GM19043 (cell line): Measurements from ENCODE around the gene MGLL.

Source experiments
- ATAC-seq: cut with Tn5 transposase; IDR thresholded peaks from one replicate; pipeline ENCODE4 v1.9.1; 2021; ENCODE audit warnings: low read depth; ENCODE audit not compliant: unreplicated experiment

The MGLL gene

DNA sequence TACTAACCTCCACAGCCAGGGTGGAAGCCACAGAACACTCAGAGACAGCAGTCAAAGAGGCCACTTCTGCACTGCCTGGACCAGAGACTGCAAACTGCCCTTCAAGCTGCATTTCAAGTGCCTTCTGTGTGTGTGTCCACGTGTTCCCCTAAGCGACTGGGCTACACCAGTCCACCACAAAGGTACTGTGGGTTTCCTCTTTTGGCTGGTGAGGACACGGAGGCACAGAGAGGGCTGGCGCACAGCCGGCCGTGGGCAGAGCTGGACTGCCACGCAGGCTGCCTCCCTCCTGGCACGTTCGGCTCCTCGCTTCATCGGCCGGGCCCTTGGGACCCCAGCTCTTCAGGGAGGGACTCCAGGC, 60.9 kb downstream of the MGLL start:
- no peak for ATAC-seq

DNA sequence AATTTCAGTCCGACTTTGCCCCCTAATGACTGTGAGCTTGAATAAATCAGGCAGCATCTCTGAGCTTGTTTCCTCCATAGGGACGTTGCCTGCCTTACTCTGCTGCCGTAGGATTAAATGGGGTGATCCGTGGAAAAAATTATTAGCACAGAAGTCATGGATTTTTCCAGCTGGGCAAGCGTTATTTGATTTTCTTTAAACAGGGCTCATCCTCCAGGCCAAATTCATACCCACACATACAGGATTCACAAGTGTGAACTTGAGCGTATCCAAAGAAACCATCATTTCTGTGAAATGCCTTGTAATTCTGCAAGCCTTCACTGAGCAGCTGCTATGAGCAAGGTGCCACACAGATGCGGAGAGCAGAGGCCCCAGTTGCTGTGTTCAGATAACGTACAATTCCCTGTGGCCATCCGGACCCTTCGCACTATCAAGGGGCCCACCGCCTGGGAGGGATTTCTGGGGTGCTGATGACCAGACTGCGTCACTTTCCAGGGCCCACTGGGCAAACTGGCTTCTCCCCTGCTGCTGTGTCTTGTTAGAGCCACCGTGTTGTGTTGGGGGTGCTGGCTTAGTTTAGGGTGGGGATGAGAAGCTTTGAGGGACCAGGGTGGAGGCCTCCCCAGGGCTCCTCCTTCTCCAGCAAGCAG, 61.4 kb downstream of the MGLL start:
- ATAC-seq, result no peak

GRCh38 chr3:127760361-127760760, 62.0 kb downstream of the MGLL start:
- ATAC-seq, result no peak

GRCh38 chr3:127759826-127760225, 62.5 kb downstream of the MGLL start:
- no peak for ATAC-seq

GRCh38 chr3:127758013-127758412, 64.3 kb downstream of the MGLL start:
- ATAC-seq, result no peak

GRCh38 chr3:127755305-127755681, 67.0 kb downstream of the MGLL start:
- ATAC-seq, result no peak

GRCh38 chr3:127754411-127755304, 67.7 kb downstream of the MGLL start:
- no peak for ATAC-seq

- no peak for ATAC-seq
These were observed 68.4 kb downstream of the MGLL start for GRCh38 chr3:127753898-127754410.

DNA sequence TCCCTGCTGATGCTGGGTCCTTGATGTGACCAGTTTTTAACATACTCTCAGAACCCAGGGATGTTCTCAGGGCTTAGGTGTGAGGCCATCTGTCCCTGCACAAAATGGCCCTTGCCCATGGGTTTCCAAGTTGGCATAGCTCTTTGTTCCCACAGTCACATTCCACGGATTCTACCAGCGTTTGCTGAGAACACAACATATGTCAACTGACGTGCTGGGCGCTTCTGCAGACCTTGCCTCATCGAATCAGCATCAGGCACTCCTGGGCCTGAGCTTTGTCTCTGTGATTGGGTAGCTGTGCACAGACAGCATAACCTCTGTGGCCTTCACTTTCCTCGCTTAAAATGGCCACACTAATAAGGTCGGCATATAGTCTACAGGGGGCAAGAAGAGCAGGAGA, 69.0 kb downstream of the MGLL start:
- ATAC-seq, result no peak

- no peak for ATAC-seq
These were observed 70.5 kb downstream of the MGLL start for GRCh38 chr3:127751782-127752181.

DNA sequence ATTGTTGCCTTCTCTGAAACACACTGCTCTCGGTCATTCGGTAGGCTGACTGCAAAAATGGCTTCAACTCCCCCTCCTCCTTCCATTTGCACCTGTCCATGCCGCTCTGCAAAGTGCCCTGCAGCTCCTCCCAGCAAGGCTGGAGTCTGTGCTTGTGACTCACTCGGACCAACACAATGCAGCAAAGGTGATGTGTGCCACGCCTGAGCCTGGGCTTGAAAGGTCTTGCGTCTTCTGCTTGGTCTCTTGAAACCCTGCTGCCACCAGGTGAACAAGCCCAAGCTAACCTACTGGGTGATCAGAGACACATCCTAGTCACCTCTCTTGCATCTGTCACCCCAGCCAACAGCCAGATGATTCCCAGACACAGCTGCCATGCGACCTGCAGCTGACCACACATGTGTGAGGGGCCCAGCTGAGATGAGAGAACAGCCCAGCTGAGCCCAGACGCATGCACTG, 71.1 kb downstream of the MGLL start:
- no peak for ATAC-seq

- peak; percentile 46 for ATAC-seq
These were observed 71.9 kb downstream of the MGLL start for GRCh38 chr3:127750226-127751031.

- no peak for ATAC-seq
These were observed 72.5 kb downstream of the MGLL start for GRCh38 chr3:127749787-127750225.

GRCh38 chr3:127749361-127749760, 73.0 kb downstream of the MGLL start:
- no peak for ATAC-seq

DNA sequence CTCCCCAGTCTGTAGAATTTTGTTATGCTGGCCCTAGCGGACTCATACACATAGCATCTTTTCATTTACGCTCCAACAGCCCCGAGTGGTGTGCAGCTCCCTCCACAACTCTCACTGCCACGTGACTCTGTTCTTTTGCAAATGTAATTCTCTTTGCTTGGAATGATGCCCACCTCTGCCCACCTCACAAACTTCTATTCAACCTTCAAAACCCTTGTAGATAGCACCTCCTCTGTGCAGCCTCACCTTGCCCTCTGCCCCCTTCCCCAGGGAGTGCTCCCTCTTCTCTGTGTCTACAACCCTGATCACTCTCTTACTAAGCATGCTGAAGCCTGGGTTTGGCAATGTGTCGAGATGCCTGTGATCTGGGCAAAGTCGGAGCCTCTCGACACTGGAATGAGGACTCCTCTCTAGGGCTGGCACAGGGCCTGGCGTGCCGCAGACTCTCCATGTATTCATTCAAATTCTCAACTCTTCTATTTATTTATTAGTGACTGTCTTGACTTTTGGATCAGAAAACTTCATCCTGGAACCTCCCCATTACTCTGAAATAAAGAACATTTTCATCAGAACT, 73.5 kb downstream of the MGLL start:
- no peak for ATAC-seq

GRCh38 chr3:127747751-127748521, 74.4 kb downstream of the MGLL start:
- ATAC-seq, result no peak

DNA sequence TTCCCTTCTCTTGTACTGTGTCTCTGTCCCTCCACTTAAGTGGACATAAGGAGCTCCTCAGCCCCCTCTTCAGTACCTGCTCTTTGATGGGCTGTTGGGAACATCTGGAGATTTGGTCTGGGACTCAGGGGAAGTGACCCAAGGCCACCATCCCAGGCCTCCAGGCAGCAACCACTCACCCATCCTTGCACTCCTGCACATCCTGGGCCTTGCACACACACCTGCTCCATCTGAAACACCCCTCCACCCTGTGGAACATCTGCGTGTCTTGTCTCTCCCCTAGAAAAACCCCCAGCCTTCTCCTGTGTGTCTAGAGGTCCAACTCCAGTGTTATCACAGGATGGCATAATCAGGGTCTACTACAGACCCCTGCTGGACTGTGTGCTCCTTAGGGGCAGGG, 75.2 kb downstream of the MGLL start:
- no peak for ATAC-seq

GRCh38 chr3:127746400-127747057, 75.8 kb downstream of the MGLL start:
- no peak for ATAC-seq

- ATAC-seq, result no peak
These were observed 76.5 kb downstream of the MGLL start for GRCh38 chr3:127745656-127746399.
